Peyer's patch (tissue), 4 donors: ENCODE measurements around the gene NFKBIL1. TPM values are rescaled to one million over a fixed set of nuclear protein-coding genes. Genes with fewer than 3 reads are reported as not detected.

Experiments used
- DNase-seq, 3 donors: peaks; one replicate each; pipeline ENCODE4 v3.0.0-alpha.2; 2017 to 2019
- H3K27ac ChIP-seq, 4 donors: fragments of 200-600 bp; sonication (generic); one replicate each; pipeline ENCODE4 v1.5.1; 2016 to 2019
- H3K27me3 ChIP-seq, 2 donors: fragments of 200-600 bp; sonication (generic); one replicate each; pipeline ENCODE4 v1.5.1; 2019
- H3K36me3 ChIP-seq, 3 donors: fragments of 200-600 bp; sonication (generic); one replicate each; pipeline ENCODE4 v1.5.1; 2016 to 2019
- H3K4me1 ChIP-seq, 4 donors: fragments of 200-600 bp; sonication (generic); one replicate each; pipeline ENCODE4 v1.5.1; 2016 to 2019
- H3K4me3 ChIP-seq, 4 donors: fragments of 200-600 bp; sonication (generic); 1 replicate in 3 of 4; 2 replicates in 1 of 4; pipeline ENCODE4 v1.5.1; 2016 to 2019; ENCODE audit warnings: mild to moderate bottlenecking in 1 of 4
- H3K9me3 ChIP-seq, 4 donors: fragments of 200-600 bp; sonication (generic); one replicate each; pipeline ENCODE4 v1.5.1; 2016 to 2019; ENCODE audit warnings: mild to moderate bottlenecking in 1 of 4
- CTCF ChIP-seq, 6 experiments: fragments of 450-650 bp in 4 of 6; fragments of 200-600 bp in 2 of 6; sonication (generic) in 1 of 6; IDR thresholded peaks; one replicate each; pipeline ENCODE4 v1.5.1; 2017 to 2019; ENCODE audit warnings: antibody characterized with exemption in 6 of 6, mild to moderate bottlenecking in 3 of 6, moderate library complexity in 1 of 6
- POLR2A ChIP-seq, 2 donors: fragments of 450-650 bp; IDR thresholded peaks; one replicate each; pipeline ENCODE4 v1.5.1; 2017; ENCODE audit warnings: antibody characterized with exemption in 2 of 2, mild to moderate bottlenecking in 2 of 2, moderate library complexity in 2 of 2
- total RNA-seq, 4 donors: library from RNA; depleted of rRNA; stranded (reverse); fragments of >200 nt; gene quantifications; one replicate each; pipeline ENCODE4 v1.1.0, GENCODE V29; 2016

NFKBIL1 gene
- total RNA-seq, 4 donors from 2014 or later, result 20.0 to 34.5 (median 30.1) TPM

DNA sequence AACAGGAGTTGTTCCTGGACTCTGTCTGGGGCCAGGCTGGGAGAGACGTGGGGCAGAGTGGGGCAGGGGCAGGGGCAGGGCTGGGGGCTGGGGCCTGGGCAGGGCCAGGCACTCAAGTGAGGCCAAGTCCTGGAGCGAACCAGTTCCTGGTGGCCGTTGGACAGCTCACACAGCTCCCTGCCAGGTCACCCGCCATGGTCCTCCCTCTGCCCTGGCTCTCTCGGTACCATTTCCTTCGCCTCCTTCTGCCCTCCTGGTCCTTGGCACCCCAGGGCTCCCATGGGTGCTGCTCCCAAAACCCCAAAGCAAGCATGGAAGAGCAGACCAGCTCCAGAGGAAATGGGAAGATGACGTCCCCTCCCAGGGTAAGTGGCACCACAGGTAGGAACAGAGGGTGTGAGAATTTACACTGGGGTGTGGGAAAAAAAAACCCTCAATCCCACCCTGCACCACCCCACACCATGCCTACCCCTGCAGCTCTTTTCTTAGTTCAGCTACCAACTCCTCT, 18.5 kb upstream of the NFKBIL1 start, which contains the start of gene MCCD1:
Gene MCCD1 (plus strand): TSS at position 142 of the 508 bp plus-strand sequence. CDS start 53 bp downstream, at position 195.
- TF ChIP-seq CTCF (IDR thresholded peaks at IDR 0.05), result no peak
- H3K9me3 ChIP-seq, result no peaks in the 10 kb centered on the region
- no peaks in the 10 kb centered on the region for H3K4me1 ChIP-seq
- H3K4me3 ChIP-seq, result no peak within 1 kb of the TSS
- H3K27me3 ChIP-seq, result no peaks in the 10 kb centered on the region
- no peak within 1 kb of the TSS for H3K27ac ChIP-seq
- H3K36me3 ChIP-seq, result peaks cover 0 to 47% (median 0%) of the 10 kb centered on the region in 3 donors
- DNase-seq, result no peak

- Histone ChIP-seq H3K27me3 (no peaks in the 10 kb centered on the region), H3K4me1 (no peaks in the 10 kb centered on the region), H3K9me3 (no peaks in the 10 kb centered on the region), H3K4me3 (no peak overlapping the region), H3K36me3 (peaks cover 0 to 53% (median 0%) of the 10 kb centered on the region in 3 donors), H3K27ac (no peak overlapping the region)
- TF ChIP-seq CTCF (IDR thresholded peaks at IDR 0.05) (no peak), POLR2A (IDR thresholded peaks at IDR 0.05) (no peak)
- no peak for DNase-seq
These were observed 17.9 kb upstream of the NFKBIL1 start for GRCh38 chr6:31529329-31530150.

GRCh38 chr6:31530659-31531058, 16.7 kb upstream of the NFKBIL1 start:
- Histone ChIP-seq H3K4me3 (no peak overlapping the region), H3K27ac (no peak overlapping the region), H3K4me1 (no peaks in the 10 kb centered on the region), H3K9me3 (no peaks in the 10 kb centered on the region), H3K27me3 (no peaks in the 10 kb centered on the region), H3K36me3 (peaks cover 0 to 65% (median 0%) of the 10 kb centered on the region in 3 donors)
- DNase-seq, result no peak
- TF ChIP-seq CTCF (IDR thresholded peaks at IDR 0.05), result no peak
- TF ChIP-seq POLR2A (IDR thresholded peaks at IDR 0.05), result no peak

DNA sequence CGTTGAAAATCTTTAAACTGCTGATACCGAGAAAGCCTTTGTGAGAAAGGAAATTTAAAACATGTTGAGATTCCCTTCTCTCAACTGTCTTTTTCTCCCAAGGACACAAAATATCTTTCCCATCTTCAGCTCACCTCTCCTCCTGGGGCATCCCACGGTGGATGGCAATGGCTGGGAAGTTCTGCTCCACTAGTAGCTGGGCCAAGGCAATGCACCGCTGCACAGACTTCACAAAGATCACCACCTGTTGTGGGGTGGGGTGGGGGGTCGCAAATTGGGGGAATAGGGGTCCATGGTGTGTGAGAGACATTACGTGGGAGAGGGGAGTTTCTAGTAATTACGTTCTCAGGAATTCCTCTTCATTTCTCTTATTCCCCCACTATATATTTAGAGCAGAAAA, 16.2 kb upstream of the NFKBIL1 start:
- TF ChIP-seq CTCF (IDR thresholded peaks at IDR 0.05) (no peak), POLR2A (IDR thresholded peaks at IDR 0.05) (no peak)
- H3K9me3 ChIP-seq, result no peaks in the 10 kb centered on the region
- no peaks in the 10 kb centered on the region for H3K27me3 ChIP-seq
- peaks cover 0 to 70% (median 0%) of the 10 kb centered on the region in 3 donors for H3K36me3 ChIP-seq
- no peak overlapping the region for H3K27ac ChIP-seq
- no peaks in the 10 kb centered on the region for H3K4me1 ChIP-seq
- no peak for DNase-seq
- no peak overlapping the region for H3K4me3 ChIP-seq

DNA sequence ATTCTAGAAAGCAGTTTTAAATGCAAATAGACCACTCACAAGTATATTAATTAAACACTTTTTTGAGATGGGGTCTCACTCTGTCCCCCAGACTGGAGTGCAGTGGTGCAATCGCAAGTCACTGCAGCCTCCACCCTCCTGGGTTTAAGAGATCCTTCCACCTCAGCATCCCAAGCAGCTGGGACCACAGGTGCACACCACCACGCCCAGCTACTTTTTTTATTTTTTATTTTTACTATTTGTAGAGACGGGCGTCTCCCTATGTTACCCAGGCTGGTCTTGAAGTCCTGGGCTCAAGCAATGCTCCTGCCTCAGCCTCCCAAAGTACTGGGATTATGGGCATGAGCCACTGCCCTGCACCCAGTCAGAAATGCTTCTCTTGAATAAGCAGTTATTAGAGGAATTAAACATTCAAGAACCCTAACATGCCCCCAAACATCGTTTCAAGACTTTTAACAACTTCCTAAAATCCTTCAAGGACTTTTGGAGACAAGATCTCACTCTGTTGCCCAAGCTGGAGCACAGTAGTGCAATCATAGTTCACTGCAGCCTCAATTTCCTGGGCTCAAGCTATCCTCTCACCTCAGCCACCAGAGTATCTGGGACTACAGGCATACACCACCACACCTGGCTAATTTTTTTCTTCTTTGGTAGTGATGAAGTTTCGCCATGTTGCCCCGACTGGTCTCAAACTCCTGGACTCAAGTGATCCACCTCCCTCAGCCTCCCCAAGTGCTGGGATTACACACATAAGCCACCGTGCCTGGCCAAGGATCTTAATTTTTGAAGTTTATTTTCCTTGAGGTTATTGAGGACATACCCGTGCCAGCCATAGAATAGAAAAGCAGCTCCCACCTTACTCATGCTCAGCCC, 15.4 kb upstream of the NFKBIL1 start:
- Histone ChIP-seq H3K4me1 (no peaks in the 10 kb centered on the region), H3K36me3 (peaks cover 0 to 78% (median 0%) of the 10 kb centered on the region in 3 donors), H3K4me3 (no peak overlapping the region), H3K9me3 (no peaks in the 10 kb centered on the region), H3K27me3 (no peaks in the 10 kb centered on the region), H3K27ac (no peak overlapping the region)
- DNase-seq, result no peak
- TF ChIP-seq POLR2A (IDR thresholded peaks at IDR 0.05) (no peak), CTCF (IDR thresholded peaks at IDR 0.05) (no peak)
